GM19467 (cell line): ENCODE measurements around the gene GNAT3.

Source experiments
- ATAC-seq: cut with Tn5 transposase; IDR thresholded peaks from one replicate; pipeline ENCODE4 v1.9.1; 2021; ENCODE audit warnings: mild to moderate bottlenecking, moderate library complexity; ENCODE audit not compliant: unreplicated experiment

The GNAT3 gene

DNA sequence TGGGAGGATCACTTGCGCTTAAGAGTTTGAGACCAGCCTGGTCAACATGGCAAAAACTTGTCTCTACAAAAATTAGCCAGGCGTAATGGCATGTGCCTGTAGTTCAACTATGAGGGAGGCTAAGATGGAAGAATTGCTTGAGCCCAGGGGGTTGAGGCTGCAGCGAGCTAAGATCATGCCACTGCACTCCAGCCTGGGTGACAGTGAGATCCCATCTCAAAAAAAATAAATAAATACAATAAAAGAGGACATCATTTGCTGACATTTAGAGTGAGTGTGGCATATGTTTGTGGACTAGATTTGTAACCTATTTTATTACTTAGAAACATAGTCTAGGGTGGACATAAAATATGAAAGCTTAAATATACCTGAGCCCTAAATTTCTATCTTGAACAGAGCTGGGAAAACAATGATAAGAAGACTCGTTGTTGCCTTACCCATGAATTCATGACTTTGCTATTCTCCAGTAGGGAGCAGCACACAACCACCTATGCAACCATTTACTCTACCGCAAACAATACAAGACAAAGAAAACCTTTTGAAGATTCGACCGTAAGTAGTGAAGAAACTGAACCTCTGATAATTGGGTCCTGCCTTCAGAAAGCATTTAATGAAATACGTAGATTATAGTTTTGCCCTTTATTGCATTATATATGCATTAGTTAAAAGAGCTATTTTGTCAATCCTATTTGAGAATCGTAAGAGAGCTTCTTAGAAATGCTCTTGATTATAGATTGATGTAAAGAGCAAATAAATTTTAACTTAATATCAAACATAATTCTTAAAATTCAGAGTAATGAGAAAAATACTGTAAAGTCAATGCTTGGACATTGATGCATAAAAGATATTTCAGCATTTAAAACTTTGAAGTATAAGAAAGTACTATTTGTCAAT lies 83.5 kb downstream of the GNAT3 start:
- no peak for ATAC-seq

- ATAC-seq: no peak
These were observed 84.6 kb downstream of the GNAT3 start for GRCh38 chr7:80427218-80427617.

- no peak for ATAC-seq
These were observed 91.0 kb downstream of the GNAT3 start for GRCh38 chr7:80420876-80421275.

GRCh38 chr7:80417211-80417793 lies 94.6 kb downstream of the GNAT3 start:
- ATAC-seq: no peak

DNA sequence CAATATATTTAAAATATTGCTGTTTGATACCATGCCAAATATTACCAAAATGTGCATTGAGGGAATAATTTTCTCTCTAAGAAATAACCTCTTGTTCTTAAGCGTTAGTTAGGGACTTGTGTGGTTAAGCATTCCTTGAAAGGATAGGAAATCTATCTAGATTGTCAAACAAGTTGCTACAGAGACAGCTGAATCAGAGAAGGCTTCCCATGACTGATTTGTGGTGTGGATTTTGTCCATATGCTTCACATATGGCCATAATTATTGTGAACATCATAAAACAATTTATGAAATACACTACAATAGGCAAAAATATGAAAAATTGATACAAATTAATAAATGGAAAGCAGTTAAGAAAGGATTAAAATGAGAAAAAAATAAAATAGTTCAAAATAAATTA lies 96.3 kb downstream of the GNAT3 start:
- no peak for ATAC-seq

- no peak for ATAC-seq
These were observed 96.8 kb downstream of the GNAT3 start for GRCh38 chr7:80415114-80415513.

DNA sequence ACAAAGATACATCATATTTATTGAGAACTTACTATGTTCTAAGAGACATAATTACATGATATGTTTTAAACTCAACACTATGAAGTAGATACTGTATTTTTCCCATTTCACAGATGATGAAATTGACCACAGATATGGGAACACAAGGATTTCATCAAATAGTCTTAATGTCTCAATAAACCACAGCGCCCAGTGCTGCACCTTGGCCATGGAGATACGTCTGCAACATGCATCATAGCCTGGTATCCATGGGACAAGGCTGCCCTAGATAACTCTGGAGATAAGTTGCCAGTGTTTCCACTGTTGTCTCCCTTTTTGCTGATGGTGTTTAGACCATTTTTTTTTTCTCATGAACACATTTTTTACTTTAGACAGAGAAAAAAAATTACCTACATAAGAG lies 97.5 kb downstream of the GNAT3 start:
- ATAC-seq: no peak

GRCh38 chr7:80413383-80413945 lies 98.4 kb downstream of the GNAT3 start:
- no peak for ATAC-seq

GRCh38 chr7:80412842-80413241 lies 99.0 kb downstream of the GNAT3 start:
- no peak for ATAC-seq

DNA sequence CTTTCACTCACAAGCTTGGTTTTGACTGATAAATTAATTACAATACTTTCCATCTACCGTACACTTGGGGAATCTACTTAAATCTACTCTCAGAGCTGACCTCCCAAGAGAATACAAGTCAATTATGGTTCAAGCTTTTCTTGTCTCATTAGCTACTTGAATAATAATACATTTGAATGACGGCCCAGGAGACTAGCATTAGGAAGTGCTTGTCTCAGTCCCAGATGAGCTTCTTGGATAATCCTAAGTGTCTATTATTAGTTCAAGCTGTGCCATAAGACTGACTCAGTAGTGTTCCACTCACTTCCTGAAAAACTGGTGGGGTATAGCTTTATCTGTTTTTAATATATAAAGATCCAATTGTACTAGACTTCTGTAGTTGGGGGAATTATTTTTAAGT lies 100.2 kb downstream of the GNAT3 start:
- ATAC-seq: no peak

DNA sequence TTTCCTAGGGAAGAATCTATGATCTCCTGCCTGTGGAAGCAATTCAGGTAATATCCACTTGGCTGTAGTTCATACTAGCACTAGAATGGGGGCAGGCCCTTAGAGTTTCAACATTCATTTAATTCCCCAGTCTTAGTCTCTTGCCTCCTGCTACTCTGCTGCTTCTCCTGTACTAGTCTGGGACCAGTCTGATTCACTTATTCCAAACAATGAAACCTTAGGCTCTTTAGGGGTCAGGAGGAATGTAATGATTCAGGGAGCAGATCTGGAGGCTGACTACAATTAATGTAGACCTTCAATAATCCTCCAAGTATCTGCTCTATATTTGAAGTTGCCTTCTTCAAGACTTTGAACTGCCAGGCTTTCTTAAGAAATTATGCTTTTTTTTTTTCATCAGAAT lies 101.8 kb downstream of the GNAT3 start:
- no peak for ATAC-seq
